Retinal pigment epithelial cell (primary cell): ENCODE data around the gene R3HDM1.
A peak's percentile ranks its signal among the peaks of the same experiment; 100 is the strongest.
"Not testable (repeated sequence)": the region's sequence is repeated elsewhere in the genome, so short reads cannot be mapped to it uniquely, and the experiment has no call there.

Experiments
- DNase-seq: peaks from one replicate; pipeline ENCODE4 v3.0.0-alpha.2; 2010; ENCODE audit warnings: low read depth
- H3K4me3 ChIP-seq: 2 replicates; pipeline ENCODE4 v1.5.1; 2011; ENCODE audit warnings: mild to moderate bottlenecking, low read length, control low read depth, moderate library complexity
- TF ChIP-seq, protein P1 (sequence below): conservative IDR thresholded peaks from 2 replicates; pipeline ENCODE4 v1.5.1; 2011; ENCODE audit warnings: low read depth, low read length, control low read depth, inconsistent platforms

R3HDM1 gene

GRCh38 chr2:135651717-135652116 is 120.4 kb downstream of the R3HDM1 start:
- H3K4me3 ChIP-seq, result no peak overlapping the region
- DNase-seq, result no peak
- TF ChIP-seq, protein P1, sequence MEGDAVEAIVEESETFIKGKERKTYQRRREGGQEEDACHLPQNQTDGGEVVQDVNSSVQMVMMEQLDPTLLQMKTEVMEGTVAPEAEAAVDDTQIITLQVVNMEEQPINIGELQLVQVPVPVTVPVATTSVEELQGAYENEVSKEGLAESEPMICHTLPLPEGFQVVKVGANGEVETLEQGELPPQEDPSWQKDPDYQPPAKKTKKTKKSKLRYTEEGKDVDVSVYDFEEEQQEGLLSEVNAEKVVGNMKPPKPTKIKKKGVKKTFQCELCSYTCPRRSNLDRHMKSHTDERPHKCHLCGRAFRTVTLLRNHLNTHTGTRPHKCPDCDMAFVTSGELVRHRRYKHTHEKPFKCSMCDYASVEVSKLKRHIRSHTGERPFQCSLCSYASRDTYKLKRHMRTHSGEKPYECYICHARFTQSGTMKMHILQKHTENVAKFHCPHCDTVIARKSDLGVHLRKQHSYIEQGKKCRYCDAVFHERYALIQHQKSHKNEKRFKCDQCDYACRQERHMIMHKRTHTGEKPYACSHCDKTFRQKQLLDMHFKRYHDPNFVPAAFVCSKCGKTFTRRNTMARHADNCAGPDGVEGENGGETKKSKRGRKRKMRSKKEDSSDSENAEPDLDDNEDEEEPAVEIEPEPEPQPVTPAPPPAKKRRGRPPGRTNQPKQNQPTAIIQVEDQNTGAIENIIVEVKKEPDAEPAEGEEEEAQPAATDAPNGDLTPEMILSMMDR, result no peak

DNA sequence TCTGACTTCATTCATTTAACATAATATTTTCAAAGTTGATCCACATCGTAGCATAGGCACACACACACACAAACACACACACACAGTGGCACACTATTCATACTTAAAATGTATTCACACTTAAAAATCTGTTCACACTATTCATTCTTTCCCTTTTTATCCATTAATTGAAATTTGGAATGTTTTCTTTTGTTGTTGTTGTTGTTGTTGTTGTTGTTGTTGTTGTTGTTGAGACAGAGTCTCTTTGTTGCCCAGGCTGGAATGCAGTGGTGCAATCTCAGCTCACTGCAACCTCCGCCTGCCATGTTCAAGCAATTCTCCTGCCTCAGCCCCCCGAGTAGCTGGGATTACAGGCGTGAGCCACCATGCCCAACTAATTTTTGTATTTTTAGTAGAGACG is 123.0 kb downstream of the R3HDM1 start:
- not testable (repeated sequence) for DNase-seq, H3K4me3 ChIP-seq

GRCh38 chr2:135657806-135658582 is 126.7 kb downstream of the R3HDM1 start:
- no peak for DNase-seq
- no peak overlapping the region for H3K4me3 ChIP-seq
- TF ChIP-seq, protein P1, result no peak

GRCh38 chr2:135662088-135662487 is 130.8 kb downstream of the R3HDM1 start:
- no peak overlapping the region for H3K4me3 ChIP-seq
- TF ChIP-seq, protein P1, result no peak
- no peak for DNase-seq

DNA sequence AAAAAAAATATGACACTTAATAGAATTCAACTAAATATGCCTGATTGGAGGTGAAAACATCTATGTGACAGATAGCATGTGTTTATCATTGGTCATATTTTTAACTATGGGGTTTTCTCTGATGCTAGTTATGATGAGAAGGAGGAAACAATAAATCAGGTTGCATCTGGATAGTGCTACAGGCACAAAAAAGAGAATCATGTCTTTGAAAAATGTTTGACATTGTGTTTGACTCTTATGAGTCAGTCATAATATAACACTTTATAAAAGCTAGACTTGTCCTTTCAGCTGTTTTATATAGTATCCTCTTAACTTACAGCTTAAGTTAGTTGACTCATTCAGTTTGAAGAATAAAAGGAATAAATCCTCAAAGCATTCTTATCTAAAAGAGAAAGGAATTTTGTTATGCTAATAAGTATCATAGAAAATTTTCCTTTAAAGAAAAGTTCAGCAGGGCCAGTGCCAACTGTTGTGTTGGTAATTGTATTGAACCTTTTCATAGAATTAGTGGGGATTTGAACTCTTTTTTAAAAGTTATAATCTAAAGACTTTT is 131.9 kb downstream of the R3HDM1 start:
- no peak overlapping the region for H3K4me3 ChIP-seq
- TF ChIP-seq, protein P1, result no peak

GRCh38 chr2:135664623-135665068 is 133.4 kb downstream of the R3HDM1 start:
- TF ChIP-seq, protein P1, result no peak
- no peak overlapping the region for H3K4me3 ChIP-seq
- no peak for DNase-seq

More for the DNA sequence above, 131.9 kb downstream of the R3HDM1 start:
- DNase-seq, result peak; percentile 15

- no peak for DNase-seq
- no peak overlapping the region for H3K4me3 ChIP-seq
- TF ChIP-seq, protein P1, result no peak
Measured at GRCh38 chr2:135667045-135667444, 135.8 kb downstream of the R3HDM1 start.
